Smooth muscle cell (in vitro differentiated cells): Measurements from ENCODE around the gene COPRS. TPM values are rescaled to one million over a fixed set of nuclear protein-coding genes. Genes with fewer than 3 reads are reported as not detected.

Source experiments
- DNase-seq: peaks from one replicate; lab custom pipeline; 2025; ENCODE audit not compliant: unreplicated experiment; lab: John Stamatoyannopoulos, UW
- H2AFZ ChIP-seq: fragments of 200-600 bp; sonication (generic); 2 replicates; pipeline ENCODE4 v1.6.0; 2016; ENCODE audit warnings: antibody characterized with exemption, low read depth, mild to moderate bottlenecking
- H3F3A ChIP-seq: fragments of 200-600 bp; sonication (generic); 2 replicates; pipeline ENCODE4 v1.6.0; 2017; ENCODE audit warnings: antibody characterized with exemption, low read depth
- H3K27ac ChIP-seq: fragments of 200-600 bp; sonication (generic); 2 replicates; pipeline ENCODE4 v1.5.1; 2016; ENCODE audit warnings: low read depth, mild to moderate bottlenecking
- H3K27me3 ChIP-seq: fragments of 200-600 bp; sonication (generic); 2 replicates; pipeline ENCODE4 v1.6.1; 2016; ENCODE audit warnings: low read depth, mild to moderate bottlenecking
- H3K36me3 ChIP-seq: fragments of 200-600 bp; sonication (generic); 2 replicates; pipeline ENCODE4 v1.5.1; 2016; ENCODE audit warnings: low read depth
- H3K4me1 ChIP-seq: fragments of 200-600 bp; sonication (generic); 2 replicates; pipeline ENCODE4 v1.5.1; 2016; ENCODE audit warnings: low read depth
- H3K4me2 ChIP-seq: fragments of 200-600 bp; sonication (generic); 2 replicates; pipeline ENCODE4 v1.6.0; 2016; ENCODE audit warnings: mild to moderate bottlenecking
- H3K4me3 ChIP-seq: fragments of 200-600 bp; sonication (generic); 2 replicates; pipeline ENCODE4 v1.5.1; 2016; ENCODE audit warnings: mild to moderate bottlenecking
- H3K79me2 ChIP-seq: fragments of 200-600 bp; sonication (generic); 2 replicates; pipeline ENCODE4 v1.6.0; 2016; ENCODE audit warnings: low read depth, mild to moderate bottlenecking
- H3K9ac ChIP-seq: fragments of 200-600 bp; sonication (generic); 2 replicates; pipeline ENCODE4 v1.6.0; 2016; ENCODE audit warnings: low read depth
- H3K9me3 ChIP-seq: fragments of 200-600 bp; sonication (generic); replicated peaks from 2 replicates; pipeline ENCODE4 v1.5.1; 2016; ENCODE audit warnings: low read depth
- H4K20me1 ChIP-seq: fragments of 200-600 bp; sonication (generic); 2 replicates; pipeline ENCODE4 v1.6.0; 2016; ENCODE audit warnings: low read depth
- WGBS: methylation state at CpG from one replicate; pipeline ENCODE4 v1.1.7; 2016; ENCODE audit warnings: low lambda C conversion rate; 5-methylcytosine and 5-hydroxymethylcytosine counted together
- polyA plus RNA-seq: library from polyadenylated mRNA; unstranded; fragments of >200 nt; fragmentation: Nextera tagmentation; extraction: Ambion mirVana; gene quantifications from 2 replicates; pipeline ENCODE4 v1.2.1, GENCODE V29; 2016
- total RNA-seq: library from RNA; depleted of rRNA; stranded (reverse); fragments of >200 nt; gene quantifications from 2 replicates; pipeline ENCODE4 v1.2.3, GENCODE V29; 2014
- TF ChIP-seq, protein P1 (sequence below): fragments of 200-600 bp; sonication (generic); IDR thresholded peaks from 2 replicates; pipeline ENCODE4 v1.5.1; 2017; ENCODE audit warnings: borderline replicate concordance, mild to moderate bottlenecking, antibody characterized with exemption; ENCODE audit not compliant: insufficient read depth, poor library complexity, severe bottlenecking

The COPRS gene
- total and polyA plus RNA-seq, 2 experiments from 2014 or later, result 55.7 to 78.9 TPM

DNA sequence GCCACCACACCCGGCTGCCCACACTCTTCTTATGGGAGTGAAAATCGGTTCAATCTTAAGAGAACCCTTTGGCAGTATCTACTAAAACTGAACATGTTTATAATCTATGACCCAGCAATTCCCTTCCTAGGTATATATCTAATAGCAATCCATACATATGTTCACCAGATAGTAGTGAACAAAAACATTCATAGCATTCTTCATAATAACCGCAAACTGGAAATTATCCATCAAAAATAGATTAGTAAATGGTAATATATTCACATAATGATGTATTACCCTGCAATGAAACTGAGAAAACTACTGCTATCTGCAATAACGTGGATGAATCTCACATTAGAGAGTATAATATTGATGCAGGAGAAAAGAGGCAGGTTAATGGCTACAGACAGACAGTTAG lies 23.1 kb downstream of the COPRS start:
- no peaks in the 10 kb centered on the region for H3K4me1 ChIP-seq
- H3K9ac ChIP-seq, result no peak overlapping the region
- 95% methylated on average over 4 of the region's 4 CpGs for WGBS
- H3K36me3 ChIP-seq, result no peaks in the 10 kb centered on the region
- H3K4me3 ChIP-seq, result no peak overlapping the region
- no peak overlapping the region for H2AFZ ChIP-seq
- no peak overlapping the region for H3K4me2 ChIP-seq
- no peaks in the 10 kb centered on the region for H3K9me3 ChIP-seq
- no peak overlapping the region for H3K27ac ChIP-seq
- TF ChIP-seq, protein P1, sequence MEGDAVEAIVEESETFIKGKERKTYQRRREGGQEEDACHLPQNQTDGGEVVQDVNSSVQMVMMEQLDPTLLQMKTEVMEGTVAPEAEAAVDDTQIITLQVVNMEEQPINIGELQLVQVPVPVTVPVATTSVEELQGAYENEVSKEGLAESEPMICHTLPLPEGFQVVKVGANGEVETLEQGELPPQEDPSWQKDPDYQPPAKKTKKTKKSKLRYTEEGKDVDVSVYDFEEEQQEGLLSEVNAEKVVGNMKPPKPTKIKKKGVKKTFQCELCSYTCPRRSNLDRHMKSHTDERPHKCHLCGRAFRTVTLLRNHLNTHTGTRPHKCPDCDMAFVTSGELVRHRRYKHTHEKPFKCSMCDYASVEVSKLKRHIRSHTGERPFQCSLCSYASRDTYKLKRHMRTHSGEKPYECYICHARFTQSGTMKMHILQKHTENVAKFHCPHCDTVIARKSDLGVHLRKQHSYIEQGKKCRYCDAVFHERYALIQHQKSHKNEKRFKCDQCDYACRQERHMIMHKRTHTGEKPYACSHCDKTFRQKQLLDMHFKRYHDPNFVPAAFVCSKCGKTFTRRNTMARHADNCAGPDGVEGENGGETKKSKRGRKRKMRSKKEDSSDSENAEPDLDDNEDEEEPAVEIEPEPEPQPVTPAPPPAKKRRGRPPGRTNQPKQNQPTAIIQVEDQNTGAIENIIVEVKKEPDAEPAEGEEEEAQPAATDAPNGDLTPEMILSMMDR, result no peak
- no peaks in the 10 kb centered on the region for H3K79me2 ChIP-seq
- H4K20me1 ChIP-seq, result no peaks in the 10 kb centered on the region
- no peak for DNase-seq
- peaks cover 7% of the 10 kb centered on the region for H3F3A ChIP-seq
- H3K27me3 ChIP-seq, result no peaks in the 10 kb centered on the region

DNA sequence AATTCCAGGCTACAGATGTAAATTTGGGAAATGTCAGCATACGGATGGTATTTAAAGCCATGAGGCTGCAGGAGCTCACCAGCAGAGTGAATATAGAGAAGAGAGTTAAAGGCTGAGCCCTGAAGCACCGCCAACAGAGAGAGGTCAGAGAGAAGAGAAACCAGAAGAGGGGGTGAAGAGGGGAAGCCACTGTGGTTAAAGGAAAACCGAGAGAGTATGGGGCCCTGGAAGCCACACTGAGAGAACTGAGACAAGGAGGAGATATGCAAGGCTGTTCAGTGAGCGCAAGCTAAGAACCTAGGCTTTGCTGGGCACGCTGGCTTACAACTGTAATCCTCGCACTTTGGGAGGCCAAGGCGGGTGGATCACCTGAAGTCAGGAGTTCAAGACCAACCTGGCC lies 24.6 kb downstream of the COPRS start:
- no peaks in the 10 kb centered on the region for H3K4me1 ChIP-seq
- no peak overlapping the region for H3K4me2 ChIP-seq
- no peaks in the 10 kb centered on the region for H3K36me3 ChIP-seq
- peaks cover 14% of the 10 kb centered on the region for H3F3A ChIP-seq
- no peaks in the 10 kb centered on the region for H4K20me1 ChIP-seq
- TF ChIP-seq, protein P1, result no peak
- no peak overlapping the region for H3K9ac ChIP-seq
- no peak for DNase-seq
- H3K79me2 ChIP-seq, result no peaks in the 10 kb centered on the region
- H3K27ac ChIP-seq, result no peak overlapping the region
- no peaks in the 10 kb centered on the region for H3K9me3 ChIP-seq
- H3K27me3 ChIP-seq, result no peaks in the 10 kb centered on the region
- no peak overlapping the region for H2AFZ ChIP-seq
- WGBS, result 69% methylated on average over 7 of the region's 7 CpGs
- H3K4me3 ChIP-seq, result no peak overlapping the region

DNA sequence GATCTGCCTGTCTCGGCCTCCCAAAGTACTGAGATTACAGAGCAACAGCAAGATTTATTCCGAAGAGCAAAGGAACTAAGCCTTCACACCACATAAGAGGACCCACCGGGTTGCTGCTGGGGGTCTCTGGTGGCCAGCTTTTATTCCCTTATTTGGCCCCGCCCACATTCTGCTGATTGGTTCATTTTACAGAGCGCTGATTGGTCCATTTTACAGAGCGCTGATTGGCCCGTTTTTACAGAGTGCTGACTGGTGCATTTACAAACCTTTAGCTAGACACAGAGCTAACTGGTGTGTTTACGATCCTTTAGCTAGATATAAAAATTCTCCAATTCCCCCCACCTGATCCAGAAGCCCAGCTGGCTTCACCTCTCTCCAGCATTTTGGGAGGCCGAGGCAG lies 26.3 kb downstream of the COPRS start:
- Histone ChIP-seq H3K79me2 (no peaks in the 10 kb centered on the region), H3K27me3 (no peaks in the 10 kb centered on the region), H3K9ac (no peak overlapping the region), H3K9me3 (no peaks in the 10 kb centered on the region), H3K27ac (no peak overlapping the region), H3K4me3 (no peak overlapping the region), H3F3A (peaks cover 14% of the 10 kb centered on the region), H4K20me1 (no peaks in the 10 kb centered on the region), H3K36me3 (no peaks in the 10 kb centered on the region), H3K4me1 (no peaks in the 10 kb centered on the region), H3K4me2 (no peak overlapping the region), H2AFZ (no peak overlapping the region)
- 84% methylated on average over 9 of the region's 9 CpGs for WGBS
- TF ChIP-seq, protein P1, result no peak
- DNase-seq, result no peak
